ENCODE data around the gene HAPLN3. TPM values are rescaled to one million over a fixed set of nuclear protein-coding genes. Genes with fewer than 3 reads are reported as not detected.

The HAPLN3 gene
- polyA plus RNA-seq, 1 donor from 2014 or later, result not detected

DNA sequence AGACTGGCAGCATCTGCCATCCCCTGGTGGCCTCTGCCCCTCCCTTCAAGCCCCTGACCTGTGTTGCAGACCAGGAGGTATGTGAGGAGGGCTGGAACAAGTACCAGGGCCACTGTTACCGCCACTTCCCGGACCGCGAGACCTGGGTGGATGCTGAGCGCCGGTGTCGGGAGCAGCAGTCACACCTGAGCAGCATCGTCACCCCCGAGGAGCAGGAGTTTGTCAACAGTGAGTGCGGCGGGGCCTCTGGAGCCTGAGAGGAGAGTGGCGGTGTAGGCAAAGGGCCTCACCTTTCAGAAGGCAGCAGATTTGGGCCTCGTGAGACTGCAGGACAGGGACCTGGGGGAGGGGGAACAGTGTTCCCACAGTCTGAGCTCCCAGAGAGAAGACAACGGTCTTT lies 24.0 kb downstream of the HAPLN3 start:
- H3K36me3 ChIP-seq (ENCODE audit: insufficient read depth, low read length), result no peaks in the 10 kb centered on the region
- H3F3A ChIP-seq (ENCODE audit: insufficient read depth, low read length, poor library complexity, severe bottlenecking), result no peaks in the 10 kb centered on the region
- no peak overlapping the region for H3K9ac ChIP-seq (ENCODE audit: low read length)
- H3K79me2 ChIP-seq (replicated peaks; ENCODE audit: insufficient read depth, low read length), result no peaks in the 10 kb centered on the region
- H3K4me2 ChIP-seq (ENCODE audit: low read length), result no peak overlapping the region
- no peaks in the 10 kb centered on the region for H3K27me3 ChIP-seq (ENCODE audit: insufficient read depth, low read depth, low read length)
- H2AFZ ChIP-seq (ENCODE audit: low read depth, low read length), result no peak overlapping the region
- H3K27ac ChIP-seq (ENCODE audit: low read length), result no peak overlapping the region
- H3K9me2 ChIP-seq (ENCODE audit: insufficient read depth, low read length), result no peaks in the 10 kb centered on the region
- TF ChIP-seq POLR2AphosphoS5 (IDR thresholded peaks at IDR 0.05) (no peak), SMC3 (conservative IDR thresholded peaks at IDR 0.05; ENCODE audit: poor library complexity) (no peak), EZH2 (IDR thresholded peaks at IDR 0.05; ENCODE audit: borderline replicate concordance, insufficient read depth, low read length, poor library complexity, severe bottlenecking) (no peak), EP300 (conservative IDR thresholded peaks at IDR 0.05; ENCODE audit: poor library complexity, severe bottlenecking) (no peak), TAF1 (IDR thresholded peaks at IDR 0.05; ENCODE audit: low read depth) (no peak), RAD21 (conservative IDR thresholded peaks at IDR 0.05) (no peak), MXI1 (conservative IDR thresholded peaks at IDR 0.05; ENCODE audit: poor library complexity, severe bottlenecking) (no peak)
- TF ChIP-seq, protein P1, sequence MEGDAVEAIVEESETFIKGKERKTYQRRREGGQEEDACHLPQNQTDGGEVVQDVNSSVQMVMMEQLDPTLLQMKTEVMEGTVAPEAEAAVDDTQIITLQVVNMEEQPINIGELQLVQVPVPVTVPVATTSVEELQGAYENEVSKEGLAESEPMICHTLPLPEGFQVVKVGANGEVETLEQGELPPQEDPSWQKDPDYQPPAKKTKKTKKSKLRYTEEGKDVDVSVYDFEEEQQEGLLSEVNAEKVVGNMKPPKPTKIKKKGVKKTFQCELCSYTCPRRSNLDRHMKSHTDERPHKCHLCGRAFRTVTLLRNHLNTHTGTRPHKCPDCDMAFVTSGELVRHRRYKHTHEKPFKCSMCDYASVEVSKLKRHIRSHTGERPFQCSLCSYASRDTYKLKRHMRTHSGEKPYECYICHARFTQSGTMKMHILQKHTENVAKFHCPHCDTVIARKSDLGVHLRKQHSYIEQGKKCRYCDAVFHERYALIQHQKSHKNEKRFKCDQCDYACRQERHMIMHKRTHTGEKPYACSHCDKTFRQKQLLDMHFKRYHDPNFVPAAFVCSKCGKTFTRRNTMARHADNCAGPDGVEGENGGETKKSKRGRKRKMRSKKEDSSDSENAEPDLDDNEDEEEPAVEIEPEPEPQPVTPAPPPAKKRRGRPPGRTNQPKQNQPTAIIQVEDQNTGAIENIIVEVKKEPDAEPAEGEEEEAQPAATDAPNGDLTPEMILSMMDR (IDR thresholded peaks at IDR 0.05; ENCODE audit: poor library complexity, severe bottlenecking), result no peak
- TF ChIP-seq, protein P2, sequence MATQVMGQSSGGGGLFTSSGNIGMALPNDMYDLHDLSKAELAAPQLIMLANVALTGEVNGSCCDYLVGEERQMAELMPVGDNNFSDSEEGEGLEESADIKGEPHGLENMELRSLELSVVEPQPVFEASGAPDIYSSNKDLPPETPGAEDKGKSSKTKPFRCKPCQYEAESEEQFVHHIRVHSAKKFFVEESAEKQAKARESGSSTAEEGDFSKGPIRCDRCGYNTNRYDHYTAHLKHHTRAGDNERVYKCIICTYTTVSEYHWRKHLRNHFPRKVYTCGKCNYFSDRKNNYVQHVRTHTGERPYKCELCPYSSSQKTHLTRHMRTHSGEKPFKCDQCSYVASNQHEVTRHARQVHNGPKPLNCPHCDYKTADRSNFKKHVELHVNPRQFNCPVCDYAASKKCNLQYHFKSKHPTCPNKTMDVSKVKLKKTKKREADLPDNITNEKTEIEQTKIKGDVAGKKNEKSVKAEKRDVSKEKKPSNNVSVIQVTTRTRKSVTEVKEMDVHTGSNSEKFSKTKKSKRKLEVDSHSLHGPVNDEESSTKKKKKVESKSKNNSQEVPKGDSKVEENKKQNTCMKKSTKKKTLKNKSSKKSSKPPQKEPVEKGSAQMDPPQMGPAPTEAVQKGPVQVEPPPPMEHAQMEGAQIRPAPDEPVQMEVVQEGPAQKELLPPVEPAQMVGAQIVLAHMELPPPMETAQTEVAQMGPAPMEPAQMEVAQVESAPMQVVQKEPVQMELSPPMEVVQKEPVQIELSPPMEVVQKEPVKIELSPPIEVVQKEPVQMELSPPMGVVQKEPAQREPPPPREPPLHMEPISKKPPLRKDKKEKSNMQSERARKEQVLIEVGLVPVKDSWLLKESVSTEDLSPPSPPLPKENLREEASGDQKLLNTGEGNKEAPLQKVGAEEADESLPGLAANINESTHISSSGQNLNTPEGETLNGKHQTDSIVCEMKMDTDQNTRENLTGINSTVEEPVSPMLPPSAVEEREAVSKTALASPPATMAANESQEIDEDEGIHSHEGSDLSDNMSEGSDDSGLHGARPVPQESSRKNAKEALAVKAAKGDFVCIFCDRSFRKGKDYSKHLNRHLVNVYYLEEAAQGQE (IDR thresholded peaks at IDR 0.05; ENCODE audit: borderline replicate concordance), result no peak
- no peaks in the 10 kb centered on the region for H3K9me3 ChIP-seq (ENCODE audit: low read length)
- no peak overlapping the region for H3K4me3 ChIP-seq (ENCODE audit: low read length)
- no peaks in the 10 kb centered on the region for H4K20me1 ChIP-seq (ENCODE audit: insufficient read depth)

DNA sequence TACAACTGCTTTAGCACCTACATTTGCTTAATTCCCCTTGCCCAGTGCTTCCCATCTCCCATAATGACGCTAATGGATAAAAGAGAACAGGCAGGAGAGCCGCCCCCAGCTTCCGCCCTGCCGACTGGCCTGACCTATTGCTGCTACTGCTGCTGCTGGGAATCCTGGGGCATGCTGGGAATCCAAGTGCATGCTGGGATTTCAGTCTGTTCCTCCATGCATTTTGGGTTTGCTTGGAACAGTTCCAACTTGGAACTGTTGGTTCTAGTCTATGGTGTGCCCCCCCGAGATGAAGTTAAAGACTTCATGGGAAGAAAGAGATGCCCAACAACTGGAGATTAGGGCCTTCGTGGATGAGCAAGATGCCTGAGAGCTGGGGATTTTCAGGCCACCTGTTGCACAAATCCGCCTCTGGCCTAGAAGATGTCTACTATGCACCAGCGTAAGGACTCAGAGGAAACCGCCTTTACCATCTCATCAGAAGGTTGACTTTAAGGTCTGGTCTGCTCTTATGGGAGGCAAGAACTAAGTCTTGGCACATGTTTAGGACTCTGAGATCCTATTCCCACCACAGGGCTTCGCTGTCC lies 29.0 kb downstream of the HAPLN3 start:
- H3K4me3 ChIP-seq (ENCODE audit: low read length), result no peak overlapping the region
- H3K36me3 ChIP-seq (ENCODE audit: insufficient read depth, low read length), result no peaks in the 10 kb centered on the region
- H3K9ac ChIP-seq (ENCODE audit: low read length), result no peak overlapping the region
- no peak for TF ChIP-seq MXI1 (conservative IDR thresholded peaks at IDR 0.05; ENCODE audit: poor library complexity, severe bottlenecking)
- no peak for TF ChIP-seq POLR2AphosphoS5 (IDR thresholded peaks at IDR 0.05)
- no peak for TF ChIP-seq RAD21 (conservative IDR thresholded peaks at IDR 0.05)
- TF ChIP-seq, protein P1 (IDR thresholded peaks at IDR 0.05; ENCODE audit: poor library complexity, severe bottlenecking), result no peak
- TF ChIP-seq SMC3 (conservative IDR thresholded peaks at IDR 0.05; ENCODE audit: poor library complexity), result no peak
- no peak for TF ChIP-seq EP300 (conservative IDR thresholded peaks at IDR 0.05; ENCODE audit: poor library complexity, severe bottlenecking)
- TF ChIP-seq, protein P2 (IDR thresholded peaks at IDR 0.05; ENCODE audit: borderline replicate concordance), result no peak
- H3K27ac ChIP-seq (ENCODE audit: low read length), result no peak overlapping the region
- H3K9me2 ChIP-seq (ENCODE audit: insufficient read depth, low read length), result no peaks in the 10 kb centered on the region
- H2AFZ ChIP-seq (ENCODE audit: low read depth, low read length), result no peak overlapping the region
- H4K20me1 ChIP-seq (ENCODE audit: insufficient read depth), result no peaks in the 10 kb centered on the region
- no peak overlapping the region for H3K4me2 ChIP-seq (ENCODE audit: low read length)
- H3K79me2 ChIP-seq (replicated peaks; ENCODE audit: insufficient read depth, low read length), result no peaks in the 10 kb centered on the region
- H3K27me3 ChIP-seq (ENCODE audit: insufficient read depth, low read depth, low read length), result no peaks in the 10 kb centered on the region
- no peaks in the 10 kb centered on the region for H3K9me3 ChIP-seq (ENCODE audit: low read length)
- no peaks in the 10 kb centered on the region for H3F3A ChIP-seq (ENCODE audit: insufficient read depth, low read length, poor library complexity, severe bottlenecking)

Measured in neural cell (in vitro differentiated cells).